ENCODE measurements around the gene SMC4.
"Not testable (repeated sequence)": the region's sequence is repeated elsewhere in the genome, so short reads cannot be mapped to it uniquely, and the experiment has no call there.

SMC4 gene

DNA sequence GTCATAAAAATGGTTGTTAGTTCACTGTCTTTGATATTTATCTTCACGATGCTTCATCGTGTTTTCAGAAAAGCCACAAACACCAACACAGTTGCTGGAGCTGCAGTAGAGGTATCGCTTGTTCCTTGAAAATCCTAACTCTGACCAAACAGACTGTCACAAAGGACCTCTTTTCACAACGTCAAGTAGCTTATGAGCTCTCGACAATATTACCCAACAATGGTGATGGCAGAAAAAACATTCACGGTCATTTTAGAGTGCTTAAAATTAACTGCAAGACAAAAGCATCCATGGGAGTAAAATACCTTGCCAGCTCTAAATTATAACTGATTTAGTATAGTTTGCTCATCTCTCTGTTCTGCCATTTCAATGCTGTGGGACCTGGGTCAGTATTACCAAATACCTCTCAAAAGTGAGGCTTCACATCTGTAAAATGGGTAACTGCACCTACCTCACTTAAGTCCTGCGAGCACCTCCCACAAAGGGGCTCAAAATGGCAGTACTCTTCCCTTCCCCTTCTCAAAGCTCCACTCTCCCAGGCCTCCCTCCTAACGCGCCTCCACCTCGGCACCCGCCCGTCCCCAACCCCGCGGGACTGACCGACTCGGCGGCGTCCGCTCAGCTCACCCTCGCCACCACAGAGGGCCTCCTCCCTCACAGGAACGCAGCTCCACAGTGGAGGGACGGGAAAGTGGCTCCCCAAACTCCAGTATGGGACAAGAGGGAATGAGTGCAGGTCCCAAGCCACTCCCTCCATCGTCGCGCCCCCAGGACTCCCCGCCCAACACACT lies 49.6 kb downstream of the SMC4 start:
- DNase-seq: no peak

DNA sequence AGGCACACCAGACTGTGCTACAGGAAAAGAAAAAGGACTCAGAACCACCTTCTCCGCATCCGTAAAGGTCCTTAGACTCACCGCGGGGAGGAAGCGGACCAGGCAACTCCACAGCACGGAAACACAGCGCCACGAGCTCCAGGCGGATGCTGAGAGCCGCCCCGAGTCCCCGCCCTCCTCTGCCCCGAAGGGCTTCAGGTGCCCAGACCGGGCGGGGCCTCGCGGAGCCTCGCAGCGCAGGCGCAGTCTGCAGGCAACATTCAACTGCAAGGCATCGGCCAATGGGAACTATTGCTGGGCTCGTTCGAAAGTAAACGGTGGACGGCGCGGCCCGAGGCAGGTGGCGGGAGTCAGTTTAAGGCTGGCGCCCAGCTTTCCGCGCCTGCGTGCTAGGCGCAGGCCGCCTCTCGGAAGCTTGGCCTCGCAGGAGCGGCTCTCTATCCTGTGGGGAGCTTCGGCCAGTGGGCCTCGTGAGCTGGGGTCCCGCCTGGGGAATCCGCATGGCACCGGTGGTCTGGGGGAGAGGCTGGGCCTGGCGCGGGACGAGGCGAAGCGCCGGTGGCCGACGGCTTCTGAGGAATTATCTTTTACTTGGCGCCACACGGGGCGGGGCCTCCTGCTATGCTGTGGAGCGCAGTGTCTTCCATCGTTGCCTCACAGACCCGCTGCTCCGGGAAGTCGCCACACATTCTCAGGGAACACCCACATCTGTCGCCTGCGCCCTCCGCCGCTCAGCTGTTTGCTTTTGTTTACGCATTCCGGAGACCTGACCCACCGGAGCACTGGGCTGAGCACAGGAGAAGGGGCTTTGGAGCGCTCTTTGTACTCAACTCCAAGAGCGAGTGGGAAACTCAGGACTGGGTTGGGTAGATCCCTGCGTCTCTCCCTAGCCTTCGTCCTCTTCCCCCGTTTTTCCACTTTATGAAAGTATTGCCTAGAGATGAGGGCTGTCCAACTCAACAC lies 50.5 kb downstream of the SMC4 start, which contains the start of gene TRIM59:
TSS of gene TRIM59 (minus strand) at position 151 of the 963 bp plus-strand sequence. CDS start 10,603 bp downstream, outside the sequence.
- DNase-seq: peak; percentile 99

DNA sequence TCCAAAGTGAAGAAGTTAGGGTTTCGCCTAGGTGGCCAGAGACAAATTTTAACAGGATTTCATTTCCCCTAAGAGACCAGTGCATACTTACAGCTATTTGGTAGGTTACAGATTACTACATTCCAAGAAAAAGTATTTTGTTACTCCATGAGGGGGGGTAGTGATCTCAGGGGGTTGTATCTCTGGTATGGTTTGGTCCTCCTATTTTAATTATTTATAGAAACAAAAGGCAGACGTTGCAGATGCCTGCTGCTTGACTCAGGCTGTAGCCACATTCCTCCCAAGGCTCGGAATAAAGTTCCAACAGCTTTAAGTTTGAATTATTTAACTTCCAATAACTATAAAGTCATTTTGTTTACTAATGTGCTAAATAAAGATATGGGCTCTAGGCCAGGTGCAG lies 51.4 kb downstream of the SMC4 start:
- peak; percentile 86 for DNase-seq

DNA sequence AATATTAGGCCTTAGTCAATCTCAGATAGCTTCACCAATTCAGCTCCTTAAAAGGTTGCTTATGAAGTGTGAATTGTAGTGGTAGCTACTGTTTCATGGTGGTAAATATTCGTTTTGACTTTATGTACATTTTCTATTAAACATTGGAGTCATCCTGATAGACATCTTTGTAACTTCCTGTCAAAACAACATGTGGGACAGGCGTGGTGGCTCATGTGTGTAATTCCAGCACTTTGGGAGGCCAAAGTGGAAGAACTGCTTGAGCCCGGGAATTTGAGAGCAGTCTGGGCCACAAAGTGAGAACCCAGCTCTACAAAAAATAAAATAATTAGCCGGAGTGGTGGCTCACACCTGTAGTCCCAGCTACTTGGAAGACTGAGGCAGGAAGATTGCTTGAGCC lies 52.2 kb downstream of the SMC4 start:
- DNase-seq: peak; percentile 51

DNA sequence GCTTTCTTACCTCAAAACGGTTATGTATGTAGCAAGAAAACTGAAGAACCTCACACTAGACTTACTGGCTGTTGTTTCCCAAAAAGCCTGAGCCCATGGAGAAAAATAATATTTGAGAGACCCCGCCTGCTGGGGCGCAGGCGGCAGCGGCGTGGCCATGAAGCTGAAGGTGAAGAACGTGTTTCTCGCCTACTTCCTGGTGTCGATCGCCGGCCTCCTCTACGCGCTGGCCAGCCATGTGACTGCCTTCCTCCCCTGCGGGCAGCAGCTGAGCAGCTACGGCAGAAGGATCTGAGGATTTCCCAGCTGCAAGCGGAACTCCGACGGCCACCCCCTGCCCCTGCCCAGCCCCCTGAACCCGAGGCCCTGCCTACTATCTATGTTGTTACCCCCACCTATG lies 52.8 kb downstream of the SMC4 start:
- DNase-seq: not testable (repeated sequence)

DNA sequence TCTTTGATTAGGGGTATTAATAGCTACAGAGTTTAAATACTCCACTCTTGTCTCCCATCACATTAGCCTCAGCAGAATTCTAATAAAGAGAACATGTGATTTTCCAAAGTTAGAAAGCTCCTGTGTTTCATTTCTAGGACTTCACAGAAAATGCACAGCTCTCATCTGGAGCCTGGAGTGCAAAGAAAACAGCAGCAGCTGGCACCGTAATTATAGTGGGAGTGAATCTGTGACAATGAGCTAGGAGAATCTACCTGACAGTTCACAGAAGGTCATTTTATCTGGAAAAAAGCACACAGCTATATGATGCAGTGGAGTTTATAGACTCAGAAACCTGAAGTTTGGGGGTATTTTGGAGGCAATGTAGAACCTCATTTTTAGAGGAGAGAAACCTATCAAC lies 55.5 kb downstream of the SMC4 start:
- DNase-seq: no peak

DNA sequence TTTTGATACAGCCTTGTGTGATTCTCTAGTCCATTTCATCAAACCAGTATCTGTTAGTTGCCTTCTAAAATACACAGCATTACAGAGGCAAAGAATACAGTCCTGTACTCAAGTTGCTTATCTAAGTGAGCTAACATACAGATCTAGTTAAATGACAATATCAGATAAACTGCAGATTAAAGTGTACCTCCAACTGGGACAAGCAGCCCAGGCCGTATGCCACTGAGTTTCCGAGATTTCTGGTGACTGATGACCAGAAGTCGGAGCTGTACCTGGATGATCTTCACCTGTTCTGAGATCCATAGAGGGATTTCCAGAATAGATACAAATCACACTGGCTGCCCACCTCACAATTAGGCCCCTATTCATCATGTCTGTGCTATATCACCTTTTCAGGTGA lies 56.4 kb downstream of the SMC4 start:
- DNase-seq: no peak

DNA sequence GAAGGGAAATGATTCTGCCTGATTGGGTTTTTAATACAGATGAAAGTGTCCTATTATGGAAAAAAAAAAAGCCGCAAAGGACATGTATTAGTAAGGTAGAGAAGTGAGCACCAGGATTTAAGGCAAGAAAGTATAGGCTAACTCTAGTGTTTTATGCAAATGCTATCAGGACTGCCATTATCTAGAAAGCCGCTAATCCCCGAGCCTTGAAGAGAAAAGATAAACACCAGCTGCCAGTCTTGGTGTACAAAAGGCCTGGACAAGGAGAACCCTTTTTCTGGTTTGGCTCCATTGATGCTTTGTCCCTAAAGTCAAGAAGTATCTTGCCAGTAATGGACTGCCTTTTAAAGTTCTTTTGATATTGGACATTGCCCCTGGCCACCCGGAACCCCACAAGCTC lies 58.7 kb downstream of the SMC4 start:
- DNase-seq: no peak

DNA sequence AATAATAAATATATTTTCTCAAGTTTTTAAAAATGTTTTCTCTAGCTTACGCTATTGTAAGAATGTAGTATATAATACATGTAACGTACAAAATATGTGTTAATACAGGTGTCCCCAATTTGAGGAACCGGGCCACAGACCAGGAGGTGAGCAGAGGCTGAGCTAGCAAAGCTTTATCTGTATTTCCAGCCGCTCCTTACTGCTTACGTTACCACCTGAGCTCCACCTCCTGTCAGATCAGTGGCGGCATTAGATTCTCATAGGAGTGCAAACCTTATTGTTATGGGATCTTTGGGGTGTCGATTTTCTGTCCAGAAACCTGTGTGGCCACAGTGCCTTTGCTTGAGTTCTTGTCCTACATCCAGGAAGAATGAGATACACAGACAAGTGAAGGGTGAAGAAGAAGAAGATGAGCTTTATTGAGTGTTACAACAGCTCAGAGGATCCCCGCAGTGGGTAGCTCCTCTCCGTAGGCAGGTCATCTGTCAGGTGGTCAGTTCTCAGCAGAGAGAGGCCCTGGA lies 60.1 kb downstream of the SMC4 start:
- no peak for DNase-seq

DNA sequence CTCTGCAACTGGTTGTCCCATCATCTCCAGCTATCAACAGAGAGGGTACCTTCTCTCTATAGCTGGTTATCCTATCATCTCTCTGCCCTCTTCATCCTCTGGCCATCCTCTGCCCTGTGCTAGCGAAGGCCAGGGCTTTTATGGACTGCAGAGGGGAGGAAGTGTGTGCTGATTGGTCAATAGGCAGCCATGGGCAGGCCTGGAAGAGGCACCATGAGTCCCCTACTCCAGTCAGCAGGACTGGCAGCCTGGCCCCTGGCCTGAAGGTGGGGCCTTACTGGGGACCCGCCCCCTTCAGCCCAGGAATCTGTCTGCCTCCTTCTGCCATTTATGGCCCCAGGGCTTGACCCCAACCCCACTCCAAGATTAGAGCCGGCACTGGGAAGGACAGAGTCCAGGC lies 60.6 kb downstream of the SMC4 start:
- no peak for DNase-seq

DNA sequence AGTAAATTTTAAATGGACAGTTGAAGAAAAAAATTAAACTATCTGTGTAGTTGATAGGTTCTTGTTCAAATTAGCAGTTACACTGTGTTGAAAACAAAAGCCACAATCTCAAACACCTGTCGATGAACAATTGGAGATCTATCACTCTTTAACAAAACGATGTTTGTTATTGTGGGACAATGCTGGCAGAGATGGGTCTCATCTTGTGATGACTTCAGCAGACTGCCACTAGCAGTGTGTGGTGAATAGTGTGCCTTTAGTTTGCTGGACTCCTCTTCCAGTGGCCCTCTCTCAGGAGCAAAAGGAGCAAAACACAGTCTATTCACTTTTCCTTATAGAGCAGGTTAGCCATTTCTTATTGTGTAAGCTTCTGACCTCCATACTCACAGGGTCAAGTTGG lies 64.9 kb downstream of the SMC4 start:
- no peak for DNase-seq

DNA sequence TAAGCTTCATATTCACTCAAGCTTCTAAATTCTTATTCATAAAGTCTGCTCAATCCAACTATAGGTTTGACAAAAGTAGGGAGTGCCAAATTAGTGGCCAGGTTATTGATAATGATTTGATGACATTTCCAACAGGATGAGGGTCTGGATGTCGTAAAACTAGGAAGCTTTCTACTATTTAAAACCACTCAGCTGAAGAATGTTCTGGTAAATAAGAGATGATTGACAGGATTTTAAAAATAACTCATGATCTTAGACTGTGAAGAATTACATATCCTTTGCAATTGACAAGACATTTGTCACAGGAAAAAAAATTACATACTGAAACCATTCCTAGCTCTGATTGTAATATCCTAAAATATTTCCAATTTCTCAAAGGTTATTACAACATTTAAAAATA lies 65.5 kb downstream of the SMC4 start:
- DNase-seq: no peak

DNA sequence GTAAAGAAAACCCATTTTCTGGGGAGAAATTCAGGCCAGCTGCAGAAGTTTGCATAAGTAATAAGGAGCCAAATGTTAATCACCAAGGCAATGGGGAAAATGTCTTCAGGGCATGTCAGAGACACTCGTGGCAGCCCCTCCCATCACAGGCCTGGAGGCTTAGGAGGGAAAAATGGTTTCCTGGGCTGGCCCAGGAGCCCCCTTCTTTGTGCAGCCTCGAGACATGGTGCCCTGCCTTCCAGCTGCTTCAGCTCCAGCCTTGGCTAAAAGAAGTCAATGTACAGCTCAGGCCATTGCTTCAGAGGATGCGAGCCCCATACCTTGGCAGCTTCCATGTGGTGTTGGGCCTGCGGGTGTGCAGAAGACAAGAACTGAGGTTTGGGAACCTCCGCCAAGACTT lies 70.7 kb downstream of the SMC4 start:
- DNase-seq: no peak

DNA sequence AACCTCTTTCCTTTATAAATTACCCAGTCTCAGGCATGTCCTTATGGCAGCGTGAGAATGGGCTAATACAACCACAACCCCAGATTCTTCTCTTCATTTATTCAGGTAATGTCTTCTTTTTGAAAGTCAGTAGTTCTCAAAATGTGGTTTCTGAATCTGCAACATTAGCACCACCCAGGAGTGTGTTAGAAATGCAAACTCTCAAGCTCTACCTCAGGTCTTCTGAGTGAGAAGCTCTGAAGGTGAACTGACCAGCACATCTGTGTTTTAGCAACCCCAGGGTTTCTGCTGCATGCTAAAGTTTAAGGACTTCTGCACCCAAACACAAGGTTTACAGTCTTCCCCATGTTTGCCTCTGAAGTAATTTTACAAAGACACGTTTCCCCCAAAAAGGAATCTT lies 72.4 kb downstream of the SMC4 start:
- DNase-seq: no peak

DNA sequence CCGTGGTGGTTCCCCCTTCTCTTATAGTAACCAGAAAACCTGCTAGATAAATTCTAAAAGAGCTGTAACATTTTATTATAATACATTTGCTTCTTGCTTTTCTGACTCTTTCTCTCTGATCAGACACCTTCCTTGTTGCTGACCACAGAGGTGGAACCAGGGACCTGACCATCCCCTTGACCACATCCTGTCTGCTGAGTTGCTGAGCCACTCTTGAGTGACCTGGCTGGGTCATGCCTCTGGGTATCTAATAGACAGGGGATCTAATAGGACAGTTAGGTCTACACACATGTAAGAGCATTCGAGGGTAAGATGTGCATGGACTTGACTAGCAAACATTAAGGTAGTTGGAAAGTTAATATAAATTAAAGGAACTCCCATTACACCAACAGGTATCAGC lies 72.9 kb downstream of the SMC4 start:
- DNase-seq: no peak

DNA sequence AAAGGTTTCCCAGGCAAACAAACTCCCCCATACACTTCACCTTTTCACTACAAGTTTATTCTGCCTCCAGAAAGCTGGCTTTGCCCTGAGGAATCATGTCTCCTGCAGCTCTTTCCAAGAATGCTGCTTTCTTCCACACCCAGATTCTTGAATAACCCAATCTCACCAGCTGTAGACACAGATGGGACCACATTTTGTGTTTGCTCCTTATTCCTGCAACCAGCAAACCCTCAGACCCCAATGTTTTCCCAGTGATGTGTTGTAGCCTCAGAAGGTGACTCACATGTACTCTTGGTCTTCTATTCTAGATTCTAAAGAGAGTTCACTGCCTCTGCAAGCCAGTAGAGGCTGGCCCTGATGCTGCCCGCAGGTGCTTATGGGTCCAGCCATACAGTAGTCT lies 73.8 kb downstream of the SMC4 start:
- DNase-seq: peak; percentile 92

DNA sequence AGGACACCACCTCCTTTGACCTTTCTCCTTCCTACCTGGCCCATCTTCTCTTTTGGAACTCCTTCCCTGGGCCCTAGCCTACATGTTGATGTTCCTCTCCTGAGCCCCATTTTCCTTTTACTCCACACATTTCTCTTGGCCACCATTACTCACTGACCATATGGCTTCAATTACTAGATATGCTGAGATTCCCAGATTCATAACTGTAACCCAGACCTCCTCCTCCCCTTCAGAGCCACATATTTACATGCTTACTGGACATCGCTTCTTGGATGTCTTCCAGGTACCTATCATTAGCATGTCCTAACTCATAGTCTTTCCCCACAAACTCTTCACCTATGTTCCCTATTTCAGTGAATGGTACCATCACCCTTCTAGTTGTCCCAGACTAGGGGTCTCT lies 74.5 kb downstream of the SMC4 start:
- DNase-seq: peak; percentile 96

DNA sequence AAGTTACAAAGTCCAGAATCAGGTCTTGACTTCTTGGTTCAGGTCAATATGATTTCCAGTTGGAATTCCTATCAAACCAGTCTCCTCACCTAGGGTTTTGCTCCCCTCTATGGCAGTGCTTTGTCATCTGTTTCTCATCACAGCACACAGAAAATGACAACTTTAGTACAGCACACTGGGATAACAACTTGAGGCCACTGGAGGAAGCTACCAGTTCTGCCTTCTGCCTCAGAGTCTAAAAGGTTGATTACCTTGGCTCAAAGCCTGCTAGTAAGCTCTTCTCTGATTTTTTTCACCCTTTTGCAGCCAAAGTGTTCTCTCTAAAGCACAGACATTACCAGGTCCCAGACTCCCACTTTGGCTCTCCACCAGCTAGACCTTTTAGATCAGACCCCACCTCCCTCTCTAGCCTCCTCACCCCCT lies 75.0 kb downstream of the SMC4 start:
- no peak for DNase-seq

DNA sequence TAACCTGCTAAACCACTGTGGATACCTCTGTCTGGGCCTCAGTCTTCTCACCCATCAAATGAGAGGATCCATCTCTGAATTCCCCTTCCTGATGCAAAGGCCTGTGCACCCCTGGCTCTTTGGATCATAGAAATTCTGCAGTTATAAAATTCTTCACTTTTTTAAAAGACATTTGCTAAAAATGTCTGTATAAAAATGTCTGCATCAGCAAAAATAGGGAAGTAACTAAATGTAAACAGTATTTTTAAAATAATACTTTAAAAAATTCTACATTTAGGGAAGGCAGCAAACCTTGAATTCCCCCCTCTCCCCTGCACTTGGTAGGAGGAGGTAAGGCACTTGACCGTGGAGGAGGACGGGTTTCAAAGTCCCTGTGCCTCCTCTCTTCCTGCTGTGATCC lies 75.7 kb downstream of the SMC4 start:
- DNase-seq: no peak

DNA sequence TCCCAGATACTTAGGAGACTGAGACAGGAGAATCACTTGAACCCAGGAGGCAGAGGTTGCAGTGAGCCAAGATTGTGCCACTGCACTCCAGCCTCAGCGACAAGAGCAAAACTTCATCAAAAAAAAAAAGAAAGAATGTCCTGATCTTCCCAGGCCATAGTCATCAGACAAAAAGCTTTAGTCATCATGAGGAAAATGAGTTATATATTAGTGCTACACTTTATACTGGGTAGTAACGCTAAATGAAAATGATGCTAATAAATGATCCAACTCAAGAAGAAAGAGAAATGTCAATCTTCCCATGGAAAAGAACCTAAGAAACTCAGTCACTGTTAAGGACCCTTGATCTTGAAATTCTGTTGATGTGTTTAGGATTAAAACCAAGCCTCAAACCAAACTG lies 76.4 kb downstream of the SMC4 start:
- DNase-seq: no peak

DNA sequence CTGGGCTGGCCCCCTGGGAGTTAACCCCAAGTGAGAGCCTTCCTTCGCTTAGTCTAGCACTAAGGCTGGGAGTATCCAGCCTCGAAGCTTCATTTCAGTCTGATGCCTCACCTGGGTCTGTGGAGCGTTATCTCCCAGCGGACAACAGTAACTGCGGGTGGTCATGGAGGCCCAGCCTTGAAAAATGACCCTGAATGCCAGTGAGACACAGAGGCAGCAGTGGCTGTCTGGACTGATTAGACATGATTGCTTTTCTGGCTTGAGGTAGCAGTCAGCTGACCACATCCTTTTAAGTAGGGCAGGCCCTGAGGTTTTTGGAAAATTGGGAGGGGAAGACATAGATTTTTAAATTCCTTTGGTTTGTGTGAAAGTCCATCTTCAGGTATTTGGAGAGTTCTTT lies 78.3 kb downstream of the SMC4 start:
- peak; percentile 14 for DNase-seq

DNA sequence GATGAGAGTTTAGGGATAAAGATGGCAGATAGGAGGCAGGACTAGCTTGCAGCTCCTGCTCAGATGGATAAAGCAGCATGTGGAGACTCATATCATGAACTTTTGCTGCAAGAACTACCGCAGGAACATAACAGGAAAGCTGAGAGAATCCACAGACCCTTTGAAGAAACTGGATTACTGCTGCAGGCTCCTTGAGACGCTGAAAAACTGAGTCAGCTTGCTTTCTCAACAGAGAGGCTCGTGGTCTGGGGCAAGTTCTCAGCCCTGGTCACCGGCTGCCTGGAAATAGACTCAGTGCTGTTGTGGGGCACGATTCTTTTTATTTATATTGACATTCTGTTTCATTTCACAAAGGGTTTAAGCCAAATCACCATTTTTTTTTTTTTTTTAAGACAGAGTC lies 78.9 kb downstream of the SMC4 start:
- DNase-seq: peak; percentile 37

DNA sequence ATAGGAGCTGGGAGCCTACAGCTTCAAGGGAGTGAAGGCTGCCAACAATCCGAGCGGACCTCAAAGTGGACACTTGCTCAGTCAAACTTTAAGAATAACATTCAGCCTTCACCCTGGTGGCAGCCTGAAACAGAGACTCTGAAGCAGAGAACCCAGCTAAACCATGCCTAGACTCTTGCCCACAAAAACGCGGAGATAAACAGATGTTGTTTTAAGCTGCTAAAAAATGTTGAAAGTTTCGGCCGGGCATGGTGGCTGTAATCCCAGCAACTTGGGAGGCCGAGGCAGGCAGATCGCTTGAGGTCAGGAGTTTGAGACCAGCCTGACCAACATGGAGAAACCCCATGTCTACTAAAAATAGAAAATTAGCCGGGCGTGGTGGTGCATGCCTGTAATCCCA lies 79.9 kb downstream of the SMC4 start:
- no peak for DNase-seq

DNA sequence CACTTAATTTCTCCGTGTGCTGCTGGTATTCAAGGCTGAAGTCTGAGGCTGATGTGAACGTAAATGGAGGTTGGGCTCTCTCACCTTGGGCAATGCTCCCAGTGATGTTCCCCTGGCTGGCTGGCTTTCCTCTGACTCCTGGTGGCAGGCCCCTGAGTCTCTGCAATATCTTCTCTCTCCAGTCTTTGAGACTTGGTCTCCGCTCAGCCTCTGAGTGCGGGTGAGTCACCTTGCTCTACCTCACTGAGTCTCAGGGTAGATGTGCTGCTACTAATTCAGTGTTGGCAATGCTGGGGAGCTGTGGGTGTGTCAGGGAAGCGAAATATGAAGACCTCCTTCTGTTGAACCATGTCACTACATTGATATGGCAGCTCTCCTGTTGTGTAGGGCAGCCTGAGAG lies 81.5 kb downstream of the SMC4 start:
- DNase-seq: peak; percentile 21
